Mammary epithelial cell (primary cell): ENCODE data around the gene NSF.
"Not testable (repeated sequence)": the region's sequence is repeated elsewhere in the genome, so short reads cannot be mapped to it uniquely, and the experiment has no call there.

ENCODE experiments used
- CTCF ChIP-seq, 2 donors: IDR thresholded peaks in 1 of 2; conservative IDR thresholded peaks in 1 of 2; 2 replicates each; pipeline ENCODE4 v1.5.1; 2011 to 2012; ENCODE audit warnings: inconsistent platforms in 2 of 2, low read length in 2 of 2, mild to moderate bottlenecking in 2 of 2, control low read depth in 1 of 2, low read depth in 1 of 2; ENCODE audit not compliant: insufficient read depth in 1 of 2; ENCODE audit errors: extremely low read depth in 1 of 2
- EZH2 ChIP-seq: IDR thresholded peaks from 2 replicates; pipeline ENCODE4 v1.6.1; 2012; ENCODE audit warnings: low read length, inconsistent platforms, borderline replicate concordance

GRCh38 chr17:46658235-46658634, 67.8 kb downstream of the NSF start:
- TF ChIP-seq CTCF (conservative IDR thresholded peaks at IDR 0.05 in 1 of 2, IDR thresholded peaks at IDR 0.05 in 1 of 2; ENCODE audit: extremely low read depth in 1 of 2, insufficient read depth in 1 of 2, low read depth in 1 of 2, low read length in 2 of 2); EZH2: not testable (repeated sequence)
